Suppressor macrophage (primary cell): ENCODE measurements around the gene GBP7.
A peak's percentile ranks its signal among the peaks of the same experiment; 100 is the strongest.
"Not testable (repeated sequence)": the region's sequence is repeated elsewhere in the genome, so short reads cannot be mapped to it uniquely, and the experiment has no call there.

Source experiments
- DNase-seq, 4 experiments: peaks; one replicate each; pipeline ENCODE4 v3.0.0-alpha.2; 2020 to 2022

The GBP7 gene

GRCh38 chr1:89170170-89171066 is 5.4 kb downstream of the GBP7 start:
- peak in 1 of 4 experiments; percentile 9 for DNase-seq

- DNase-seq, result no peak
Measured at GRCh38 chr1:89169166-89169565, 6.6 kb downstream of the GBP7 start.

DNA sequence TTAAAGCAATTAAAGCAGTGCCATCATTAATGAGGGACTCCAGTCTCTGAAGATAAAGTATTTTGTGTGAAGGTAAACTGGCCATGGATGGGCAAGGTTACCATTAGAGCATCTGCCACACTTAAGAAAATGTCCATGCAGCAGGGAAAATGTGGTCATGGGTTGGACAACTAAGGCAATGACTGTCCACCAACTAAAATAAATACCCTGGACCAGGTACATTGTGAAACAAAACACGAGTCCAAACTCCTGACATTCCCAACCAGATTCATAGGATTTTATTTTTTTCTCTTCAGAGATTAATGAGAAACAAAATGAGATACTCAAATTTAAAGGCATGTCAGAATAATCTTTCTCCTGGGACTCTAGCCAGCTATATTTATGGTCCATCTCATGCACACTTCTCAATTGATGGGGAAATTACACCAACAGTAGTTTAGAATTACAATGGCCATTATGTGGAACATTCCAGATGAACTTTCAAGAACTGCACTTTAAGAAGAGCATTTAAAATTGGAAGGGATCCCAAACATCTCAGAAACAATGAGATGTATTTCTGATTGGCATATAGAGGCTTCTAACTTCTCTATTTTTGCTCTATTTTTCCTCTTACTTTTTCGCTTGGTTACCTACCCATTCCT is 8.1 kb downstream of the GBP7 start:
- no peak for DNase-seq

DNA sequence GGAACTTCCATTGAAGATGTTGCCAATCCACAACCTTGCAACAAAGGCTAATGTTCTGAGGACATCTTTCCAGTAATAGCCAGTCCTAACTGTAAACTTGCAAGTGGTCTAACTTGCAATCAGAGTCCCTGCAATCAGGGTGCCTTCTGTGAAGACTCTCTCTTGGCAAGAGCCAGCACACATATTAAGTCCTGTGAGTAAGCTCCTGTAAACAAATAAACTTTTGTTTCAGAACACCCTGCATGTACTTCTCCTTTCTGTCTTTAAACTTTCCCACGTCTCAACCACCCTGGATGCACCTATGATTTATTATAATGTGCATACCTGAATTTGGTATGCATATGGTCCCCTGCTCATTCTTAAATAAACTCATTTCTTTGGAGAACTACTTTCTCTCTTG is 9.1 kb downstream of the GBP7 start:
- DNase-seq, result no peak

DNA sequence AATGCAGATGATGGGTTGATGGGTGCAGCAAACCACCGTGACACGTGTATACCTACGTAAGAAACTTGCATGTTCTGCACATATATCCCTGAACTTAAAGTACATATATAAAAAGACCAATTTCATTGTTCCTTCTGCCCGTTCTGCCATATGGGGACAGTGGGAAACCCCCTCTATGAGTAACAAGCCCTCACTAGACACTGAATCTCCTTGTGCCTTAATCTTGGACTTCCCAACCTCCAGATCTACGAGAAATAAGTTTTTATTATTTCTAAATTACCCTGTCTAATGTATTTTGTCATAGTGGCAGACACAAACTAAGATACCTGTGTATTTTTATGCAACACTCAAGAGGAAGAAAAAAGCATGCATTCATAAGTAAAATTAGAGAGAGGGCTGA is 10.0 kb downstream of the GBP7 start:
- no peak for DNase-seq

DNA sequence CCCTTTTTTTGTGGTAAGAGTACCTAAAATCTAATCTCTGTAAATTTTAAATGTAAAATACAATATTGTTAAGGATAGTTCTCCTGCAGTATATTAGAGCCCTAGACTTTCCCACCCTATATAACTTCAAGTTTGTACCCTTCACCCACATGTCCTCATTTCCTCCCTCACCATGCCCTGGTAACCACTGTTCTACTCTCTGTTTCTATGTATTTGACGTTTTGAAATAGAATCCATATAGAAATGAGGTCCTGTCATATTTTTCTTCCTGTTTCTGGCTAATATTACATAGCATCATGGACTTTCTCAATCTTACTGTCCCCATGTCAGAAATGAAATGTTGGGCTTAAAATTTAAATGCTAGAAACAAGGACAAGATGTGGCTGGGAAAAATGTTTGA is 24.8 kb downstream of the GBP7 start:
- DNase-seq, result peak in 3 of 4 experiments; percentile 10 to 30 (median 14)

GRCh38 chr1:89149976-89150375 is 25.8 kb downstream of the GBP7 start:
- DNase-seq, result no peak

DNA sequence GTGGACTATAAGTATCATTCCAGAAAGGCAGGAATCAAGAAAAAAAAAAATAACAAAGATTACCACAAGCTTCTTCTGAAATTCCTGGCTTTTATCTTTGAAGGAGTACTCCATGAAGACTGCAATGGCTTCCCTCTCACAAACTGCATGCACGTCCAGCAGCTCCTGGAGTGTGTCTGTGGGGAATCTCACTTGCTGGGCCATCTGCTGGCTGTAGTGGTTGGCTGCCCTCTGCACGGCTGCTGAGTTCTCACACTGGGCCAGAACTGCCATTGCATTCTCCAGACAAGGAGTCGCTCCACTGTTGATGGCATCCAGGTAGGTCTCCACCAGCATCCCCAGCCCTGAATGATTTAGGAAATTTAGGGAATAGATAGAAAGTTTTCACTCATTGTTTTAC is 26.6 kb downstream of the GBP7 start:
- peak in 1 of 4 experiments; percentile 4 for DNase-seq

GRCh38 chr1:89147678-89148658 is 27.8 kb downstream of the GBP7 start:
- DNase-seq, result no peak

GRCh38 chr1:89146721-89147120 is 29.1 kb downstream of the GBP7 start:
- no peak for DNase-seq

DNA sequence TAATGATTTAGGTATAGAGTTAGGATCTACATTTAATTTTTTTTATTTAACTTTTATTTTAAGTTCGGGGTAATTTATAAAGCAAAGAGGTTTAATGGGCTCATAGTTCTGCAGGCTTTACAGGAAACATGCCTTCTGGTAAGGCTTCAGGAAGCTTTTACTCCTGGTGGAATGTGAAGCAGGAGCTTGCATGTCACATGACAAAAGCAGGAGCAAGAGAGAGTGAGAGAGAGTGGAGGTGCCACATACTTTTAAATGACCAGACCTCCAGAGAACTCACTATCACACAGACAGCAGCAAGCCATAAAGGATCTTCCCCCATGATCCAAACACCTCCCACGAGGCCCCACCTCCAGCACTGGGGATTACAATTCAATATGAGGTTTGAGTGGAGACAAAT is 32.3 kb downstream of the GBP7 start:
- no peak for DNase-seq

GRCh38 chr1:89142160-89142559 is 33.6 kb downstream of the GBP7 start:
- no peak for DNase-seq

- no peak for DNase-seq
Measured at GRCh38 chr1:89133747-89134146, 42.1 kb downstream of the GBP7 start.

GRCh38 chr1:89130716-89131115 is 45.1 kb downstream of the GBP7 start:
- peak in 1 of 4 experiments; percentile 6 for DNase-seq

GRCh38 chr1:89129911-89130310 is 45.9 kb downstream of the GBP7 start:
- peak in 2 of 4 experiments; percentile 53 to 63 for DNase-seq

DNA sequence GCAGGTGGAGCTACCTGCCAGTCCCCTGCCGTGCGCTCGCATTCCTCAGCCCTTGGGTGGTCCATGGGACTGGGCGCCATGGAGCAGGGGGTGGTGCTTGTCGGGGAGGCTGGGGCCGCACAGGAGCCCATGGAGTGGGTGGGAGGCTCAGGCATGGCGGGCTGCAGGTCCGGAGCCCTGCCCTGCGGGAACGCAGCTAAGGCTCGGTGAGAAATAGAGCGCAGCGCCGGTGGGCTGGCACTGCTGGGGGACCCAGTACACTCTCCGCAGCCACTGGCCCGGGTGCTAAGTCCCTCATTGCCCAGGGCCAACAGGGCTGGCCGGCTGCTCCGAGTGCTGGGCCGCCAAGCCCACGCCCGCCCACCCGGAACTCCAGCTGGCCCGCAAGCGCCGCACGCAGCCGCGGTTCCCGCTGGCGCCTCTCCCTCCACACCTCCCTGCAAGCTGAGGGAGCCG is 47.8 kb downstream of the GBP7 start:
- not testable (repeated sequence) for DNase-seq

- DNase-seq, result peak; percentile 14 to 46 (median 21)
Measured at GRCh38 chr1:89126602-89127565, 48.9 kb downstream of the GBP7 start.

- peak; percentile 37 to 83 (median 62) for DNase-seq
Measured at GRCh38 chr1:89125913-89126580, 49.8 kb downstream of the GBP7 start, which contains the start of gene GBP2. Gene GBP2 (minus strand): TSS chr1:89126114. CDS start chr1:89121966, 4,148 bp downstream.

GRCh38 chr1:89125240-89125912 is 50.4 kb downstream of the GBP7 start:
- DNase-seq, result peak in 2 of 4 experiments; percentile 19 to 26

DNA sequence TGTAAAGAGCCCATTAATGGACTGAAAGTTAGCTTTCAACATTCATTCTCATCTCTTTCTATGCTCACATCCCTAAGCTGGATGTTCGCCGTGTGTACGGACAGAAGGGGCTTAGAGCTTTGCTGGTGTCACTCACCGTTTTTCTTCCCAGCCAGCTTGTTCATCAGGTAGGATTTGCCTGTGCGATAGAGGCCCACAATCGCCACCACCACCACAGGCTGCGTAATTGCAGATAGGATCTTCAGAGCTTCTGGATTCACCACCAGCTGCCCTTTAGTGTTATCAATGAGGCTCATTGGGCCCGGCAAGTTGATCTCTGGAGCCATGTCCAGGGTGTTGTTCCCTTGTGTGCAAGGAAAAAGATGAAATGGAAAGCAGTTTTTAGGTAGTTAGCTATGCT is 54.2 kb downstream of the GBP7 start:
- DNase-seq, result no peak
